ENCODE results near the gene KRTAP10-1. TPM values are rescaled to one million over a fixed set of nuclear protein-coding genes. Genes with fewer than 3 reads are reported as not detected.

KRTAP10-1 gene
- total and polyA plus RNA-seq, 2 of the 8 experiments (the other 6 are each of a cell fraction or from before 2014, with no cell fraction given) = 0.08 TPM; not detected in 1

DNA sequence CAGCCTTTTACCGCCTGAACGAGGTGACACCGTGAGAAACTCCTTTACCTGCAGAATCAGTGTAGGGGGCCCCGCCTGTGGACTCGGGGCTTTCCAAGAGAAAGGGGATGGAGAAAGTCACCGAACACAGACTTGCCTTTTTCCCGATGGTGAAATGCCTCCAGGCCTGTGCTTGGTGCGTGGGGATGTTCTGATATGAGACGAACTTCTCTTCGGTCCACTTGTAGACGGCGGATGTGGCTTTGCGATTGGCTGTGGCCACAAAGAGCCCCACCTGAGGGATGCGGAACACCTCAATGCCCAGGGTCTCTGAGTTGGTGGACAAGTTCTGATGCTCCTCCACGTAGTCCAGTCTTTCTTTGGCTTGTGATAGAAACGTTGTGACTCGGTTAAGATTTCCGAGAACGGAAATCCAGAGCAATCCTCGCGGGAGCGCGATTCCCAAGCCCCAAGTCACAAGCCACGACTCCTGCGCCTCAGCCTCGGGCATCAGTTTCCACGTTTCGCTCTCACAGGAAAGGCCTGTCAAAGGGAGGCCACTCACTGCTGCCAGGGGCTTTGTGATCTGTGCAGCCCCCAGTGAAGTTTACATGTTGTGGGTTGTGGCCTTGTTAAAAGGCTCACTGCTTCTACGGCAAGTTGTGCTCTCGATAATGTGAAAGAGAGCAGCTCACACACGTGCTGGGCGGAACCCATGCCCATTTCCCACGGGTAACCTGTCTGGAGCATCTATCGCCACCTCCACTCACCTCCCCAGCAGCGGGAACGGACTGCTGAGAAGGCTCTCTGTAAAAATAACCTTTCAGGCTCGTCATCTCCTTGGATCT is 12.6 kb downstream of the KRTAP10-1 start:
- H2BK20ac ChIP-seq (ENCODE audit: low read length) = no peak overlapping the region
- no peak overlapping the region for H3K18ac ChIP-seq (ENCODE audit: extremely low read depth, low read length)
- H3K27me3 ChIP-seq (replicated peaks in 1 of 4; ENCODE audit: control insufficient read depth in 3 of 4, extremely low read depth in 1 of 4, insufficient read depth in 3 of 4, low read length in 3 of 4) = peaks cover 0 to 3% (median 0%) of the 10 kb centered on the region in 4 experiments; a peak in 1 of 7 replicates
- H3K56ac ChIP-seq (replicated peaks; ENCODE audit: insufficient read length, low read depth, low read length) = no peak overlapping the region
- H3K4me1 ChIP-seq (replicated peaks in 1 of 4; ENCODE audit: control insufficient read depth in 3 of 4, insufficient read depth in 4 of 4, low read length in 3 of 4) = no peaks in the 10 kb centered on the region; a peak in 1 of 7 replicates
- H4K91ac ChIP-seq (replicated peaks; ENCODE audit: insufficient read length, low read length) = no peak overlapping the region
- no peaks in the 10 kb centered on the region for H3K36me3 ChIP-seq (ENCODE audit: control insufficient read depth in 2 of 4, insufficient read depth in 4 of 4, low read length in 3 of 4)
- peaks cover 16% of the 10 kb centered on the region; the same call in 1 of the 2 replicates for H3K23me2 ChIP-seq (ENCODE audit: low read depth, low read length)
- H3K23ac ChIP-seq (ENCODE audit: insufficient read length) = no peak overlapping the region
- H3K27ac ChIP-seq (ENCODE audit: low read depth, low read length) = no peak overlapping the region
- H2BK12ac ChIP-seq (ENCODE audit: low read depth, low read length) = peak overlapping the region; percentile 75; the same call in 1 of the 2 replicates
- no peak overlapping the region for H3K4ac ChIP-seq (replicated peaks; ENCODE audit: insufficient read length, low read depth, low read length)
- H3K9me3 ChIP-seq (ENCODE audit: insufficient read depth in 2 of 2, low read depth in 1 of 2, low read length in 1 of 2) = peaks cover 0 to 15% of the 10 kb centered on the region in 2 experiments; a peak in 1 of 4 replicates
- H2AFZ ChIP-seq (ENCODE audit: low read length) = no peak overlapping the region
- H3K9ac ChIP-seq (replicated peaks in 1 of 4; ENCODE audit: extremely low read depth in 1 of 4, low read depth in 3 of 4, low read length in 3 of 4) = no peak overlapping the region
- no peaks in the 10 kb centered on the region for H3K79me2 ChIP-seq (ENCODE audit: control insufficient read depth in 1 of 2, insufficient read depth in 2 of 2, low read length in 2 of 2)
- no peak overlapping the region for H2AK5ac ChIP-seq (ENCODE audit: low read depth, low read length)
- H3K79me1 ChIP-seq (ENCODE audit: low read depth, low read length) = peaks cover 3% of the 10 kb centered on the region; the same call in 1 of the 2 replicates
- H3K4me3 ChIP-seq (ENCODE audit: extremely low read depth in 1 of 4, insufficient read depth in 2 of 4, low read depth in 3 of 4, low read length in 4 of 4) = no peak overlapping the region
- H4K8ac ChIP-seq (ENCODE audit: extremely low read depth, insufficient read depth, low read length) = no peak overlapping the region; the same call in 1 of the 2 replicates
- no peak overlapping the region for H3K4me2 ChIP-seq (ENCODE audit: insufficient read depth in 1 of 2, low read depth in 2 of 2, low read length in 2 of 2)
- FAIRE-seq (no peak), DNase-seq (ENCODE audit: low read depth in 1 of 2, low spot score in 2 of 2) (no peak)
- POLR2A ChIA-PET (ENCODE audit: partially characterized antibody) = no interaction called here
- WGBS, 2 experiments (ENCODE audit: extremely low coverage in 1 of 2, insufficient coverage in 1 of 2, insufficient read length in 1 of 2, insufficient replicate concordance in 2 of 2, low coverage in 1 of 2, low lambda C conversion rate in 2 of 2, missing lambda C conversion rate in 1 of 2) = 91% methylated on average over 37 of the region's 37 CpGs; no CpG with 5 or more reads in 1 of the 2 experiments
- no peak overlapping the region for H4K5ac ChIP-seq (ENCODE audit: insufficient read length, low read depth, low read length)
- no peak overlapping the region for H2BK120ac ChIP-seq (replicated peaks; ENCODE audit: low read depth, low read length)
- H4K20me1 ChIP-seq (replicated peaks in 1 of 2; ENCODE audit: control insufficient read depth in 1 of 2, insufficient read depth in 2 of 2, low read length in 2 of 2) = peaks cover 0 to 2% of the 10 kb centered on the region in 2 experiments
- no peak overlapping the region for H2BK15ac ChIP-seq (ENCODE audit: low read length)
- H3K14ac ChIP-seq (ENCODE audit: insufficient read length) = no peak overlapping the region
- no peak overlapping the region; the same call in 1 of the 2 replicates for H2BK5ac ChIP-seq (ENCODE audit: low read depth, low read length)
- CTCF ChIA-PET (ENCODE audit: partially characterized antibody) = interaction anchor here (0.9 kb wide), 1 partner anchor 11 kb away, joined by 3 read pairs; no protein-coding TSS in a partner anchor
- TF ChIP-seq POLR2AphosphoS5 (IDR thresholded peaks at IDR 0.05; ENCODE audit: low read depth, low read length) (no peak), CBX8 (IDR thresholded peaks at IDR 0.05; ENCODE audit: borderline replicate concordance, low read depth, low read length) (no peak), RXRA (IDR thresholded peaks at IDR 0.05; ENCODE audit: insufficient read depth, low read depth, low read length) (no peak), JUN (IDR thresholded peaks at IDR 0.05; ENCODE audit: low read depth, low read length) (no peak), KDM1A (IDR thresholded peaks at IDR 0.05; ENCODE audit: borderline replicate concordance, low read length) (no peak)
- TF ChIP-seq, protein P1, sequence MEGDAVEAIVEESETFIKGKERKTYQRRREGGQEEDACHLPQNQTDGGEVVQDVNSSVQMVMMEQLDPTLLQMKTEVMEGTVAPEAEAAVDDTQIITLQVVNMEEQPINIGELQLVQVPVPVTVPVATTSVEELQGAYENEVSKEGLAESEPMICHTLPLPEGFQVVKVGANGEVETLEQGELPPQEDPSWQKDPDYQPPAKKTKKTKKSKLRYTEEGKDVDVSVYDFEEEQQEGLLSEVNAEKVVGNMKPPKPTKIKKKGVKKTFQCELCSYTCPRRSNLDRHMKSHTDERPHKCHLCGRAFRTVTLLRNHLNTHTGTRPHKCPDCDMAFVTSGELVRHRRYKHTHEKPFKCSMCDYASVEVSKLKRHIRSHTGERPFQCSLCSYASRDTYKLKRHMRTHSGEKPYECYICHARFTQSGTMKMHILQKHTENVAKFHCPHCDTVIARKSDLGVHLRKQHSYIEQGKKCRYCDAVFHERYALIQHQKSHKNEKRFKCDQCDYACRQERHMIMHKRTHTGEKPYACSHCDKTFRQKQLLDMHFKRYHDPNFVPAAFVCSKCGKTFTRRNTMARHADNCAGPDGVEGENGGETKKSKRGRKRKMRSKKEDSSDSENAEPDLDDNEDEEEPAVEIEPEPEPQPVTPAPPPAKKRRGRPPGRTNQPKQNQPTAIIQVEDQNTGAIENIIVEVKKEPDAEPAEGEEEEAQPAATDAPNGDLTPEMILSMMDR (IDR thresholded peaks at IDR 0.05; ENCODE audit: control extremely low read depth in 1 of 3, insufficient read depth in 1 of 3, low read depth in 1 of 3, low read length in 3 of 3) = no peak
- TF ChIP-seq, protein P2, sequence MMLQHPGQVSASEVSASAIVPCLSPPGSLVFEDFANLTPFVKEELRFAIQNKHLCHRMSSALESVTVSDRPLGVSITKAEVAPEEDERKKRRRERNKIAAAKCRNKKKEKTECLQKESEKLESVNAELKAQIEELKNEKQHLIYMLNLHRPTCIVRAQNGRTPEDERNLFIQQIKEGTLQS (IDR thresholded peaks at IDR 0.05; ENCODE audit: insufficient read depth, low read depth, low read length) = no peak

Measured in H1 (cell line).